GM10266 (cell line): ENCODE data around the gene B4GALT2.
A peak's percentile ranks its signal among the peaks of the same experiment; 100 is the strongest.

ENCODE experiments used
- DNase-seq: peaks from one replicate; pipeline ENCODE4 v3.0.0; 2012; ENCODE audit errors: extremely low spot score
- CTCF ChIP-seq: IDR thresholded peaks from 2 replicates; pipeline ENCODE4 v1.5.1; 2012; ENCODE audit warnings: mild to moderate bottlenecking, low read depth; ENCODE audit not compliant: control insufficient read depth, insufficient read depth; ENCODE audit errors: missing control alignments

B4GALT2 gene

GRCh38 chr1:43963890-43964289, 15.1 kb upstream of the B4GALT2 start:
- TF ChIP-seq CTCF: no peak
- DNase-seq: no peak

GRCh38 chr1:43965316-43965715, 13.7 kb upstream of the B4GALT2 start:
- no peak for TF ChIP-seq CTCF
- DNase-seq: no peak

- DNase-seq: no peak
- TF ChIP-seq CTCF: no peak
Measured at GRCh38 chr1:43968348-43968948, 10.6 kb upstream of the B4GALT2 start.

- TF ChIP-seq CTCF: no peak
Measured at GRCh38 chr1:43969416-43969745, 9.6 kb upstream of the B4GALT2 start.

GRCh38 chr1:43969746-43970466, 9.1 kb upstream of the B4GALT2 start, which contains the start of gene DPH2:
TSS of gene DPH2 (plus strand) at chr1:43970010. CDS start at chr1:43970176, 166 bp downstream.
- DNase-seq: peak; percentile 97
- no peak for TF ChIP-seq CTCF

More at GRCh38 chr1:43969416-43969745, 9.6 kb upstream of the B4GALT2 start:
- no peak for DNase-seq

- TF ChIP-seq CTCF: no peak
Measured at GRCh38 chr1:43970502-43970901, 8.5 kb upstream of the B4GALT2 start.

GRCh38 chr1:43970911-43971310, 8.1 kb upstream of the B4GALT2 start:
- no peak for TF ChIP-seq CTCF
- no peak for DNase-seq

More at GRCh38 chr1:43970502-43970901, 8.5 kb upstream of the B4GALT2 start:
- DNase-seq: no peak
